T-helper 2 cell treated with Interferon-gamma antibody and Interleukin-4, amounts not matched to agents 100 ng/mL and 5 ng/mL, for 36 hours (primary cell): ENCODE data around the gene CEACAM4. TPM values are rescaled to one million over a fixed set of nuclear protein-coding genes. Genes with fewer than 3 reads are reported as not detected.

Experiments
- intact Hi-C: fragments of 100-400 bp; cut with micrococcal nuclease; formaldehyde crosslinking; loops from one replicate; pipeline ENCODE4 v1.15.1; 2023
- total RNA-seq: library from RNA; stranded (reverse); gene quantifications from 2 replicates; pipeline ENCODE4 v1.2.3, GENCODE V29; 2022

The CEACAM4 gene
- total RNA-seq, 1 donor from 2014 or later = not detected

- intact Hi-C loops = no loop called here
These were observed 8.7 kb downstream of the CEACAM4 start for GRCh38 chr19:41617941-41618730.

- intact Hi-C loops = no loop called here
These were observed 9.9 kb downstream of the CEACAM4 start for GRCh38 chr19:41616792-41617621.

GRCh38 chr19:41615207-41615606 lies 11.7 kb downstream of the CEACAM4 start:
- intact Hi-C loops = no loop called here

- intact Hi-C loops = no loop called here
These were observed 14.4 kb downstream of the CEACAM4 start for GRCh38 chr19:41612483-41612882.

- intact Hi-C loops = no loop called here
These were observed 16.1 kb downstream of the CEACAM4 start for GRCh38 chr19:41610789-41611188.

- intact Hi-C loops = no loop called here
These were observed 19.2 kb downstream of the CEACAM4 start for GRCh38 chr19:41607668-41608067.

GRCh38 chr19:41606215-41606837 lies 20.5 kb downstream of the CEACAM4 start:
- intact Hi-C loops = no loop called here

GRCh38 chr19:41604831-41605230 lies 22.0 kb downstream of the CEACAM4 start:
- intact Hi-C loops = no loop called here

GRCh38 chr19:41601771-41602170 lies 25.1 kb downstream of the CEACAM4 start:
- intact Hi-C loops = no loop called here

- intact Hi-C loops = no loop called here
These were observed 27.5 kb downstream of the CEACAM4 start for GRCh38 chr19:41599175-41599966.

GRCh38 chr19:41597600-41598041 lies 29.3 kb downstream of the CEACAM4 start:
- intact Hi-C loops = loop anchor here (2.0 kb wide), 2 partner anchors 35 to 149 kb away; no protein-coding TSS in a partner anchor

GRCh38 chr19:41595890-41596280 lies 31.0 kb downstream of the CEACAM4 start:
- intact Hi-C loops = loop anchor here (1.0 to 2.0 kb wide), 4 partner anchors 26 to 147 kb away; no protein-coding TSS in a partner anchor

GRCh38 chr19:41595258-41595889 lies 31.5 kb downstream of the CEACAM4 start:
- intact Hi-C loops = loop anchor here (1.0 to 2.0 kb wide), 2 partner anchors 25 to 53 kb away; no protein-coding TSS in a partner anchor

GRCh38 chr19:41591951-41592562 lies 34.8 kb downstream of the CEACAM4 start:
- intact Hi-C loops = no loop called here

GRCh38 chr19:41590936-41591335 lies 35.9 kb downstream of the CEACAM4 start:
- intact Hi-C loops = no loop called here

- intact Hi-C loops = no loop called here
These were observed 37.5 kb downstream of the CEACAM4 start for GRCh38 chr19:41589371-41589770.

- intact Hi-C loops = no loop called here
These were observed 38.2 kb downstream of the CEACAM4 start for GRCh38 chr19:41588497-41589209.

GRCh38 chr19:41587838-41588210 lies 39.0 kb downstream of the CEACAM4 start:
- intact Hi-C loops = no loop called here

- intact Hi-C loops = no loop called here
These were observed 39.6 kb downstream of the CEACAM4 start for GRCh38 chr19:41587101-41587837.
